ENCODE data around the gene OR10H2.
"Not testable (repeated sequence)": the region's sequence is repeated elsewhere in the genome, so short reads cannot be mapped to it uniquely, and the experiment has no call there.

Gene OR10H2

GRCh38 chr19:15727724-15728123 is at the start of gene OR10H2:
TSS of gene OR10H2 (plus strand) at chr19:15728024. CDS start at chr19:15728044, 20 bp downstream.
- in situ Hi-C loops (cut with MboI; ENCODE audit: low sequenced_read_pairs): no loop called here
- H3K27me3 ChIP-seq (ENCODE audit: low read depth): no peaks in the 10 kb centered on the region
- H3K36me3 ChIP-seq (replicated peaks): no peaks in the 10 kb centered on the region
- no peak within 1 kb of the TSS for H3K4me3 ChIP-seq
- H3K9me3 ChIP-seq: no peaks in the 10 kb centered on the region
- no peak for DNase-seq (ENCODE audit: low spot score in 2 of 2)
- no peaks in the 10 kb centered on the region for H3K4me1 ChIP-seq

- DNase-seq (ENCODE audit: low spot score in 2 of 2): no peak
- Histone ChIP-seq H3K36me3 (replicated peaks) (no peaks in the 10 kb centered on the region), H3K9me3 (no peaks in the 10 kb centered on the region), H3K27me3 (ENCODE audit: low read depth) (no peaks in the 10 kb centered on the region), H3K4me3 (no peak overlapping the region), H3K4me1 (no peaks in the 10 kb centered on the region)
- in situ Hi-C loops (cut with MboI; ENCODE audit: low sequenced_read_pairs): loop anchor here (5.0 kb wide), 1 partner anchor 98 kb away; no protein-coding TSS in a partner anchor
Observed at GRCh38 chr19:15679089-15679488, 48.7 kb upstream of the OR10H2 start.

GRCh38 chr19:15679865-15680264 is 48.0 kb upstream of the OR10H2 start:
- H3K4me1 ChIP-seq; H3K36me3 ChIP-seq (replicated peaks); H3K27me3 ChIP-seq (ENCODE audit: low read depth); H3K4me3 ChIP-seq; H3K9me3 ChIP-seq; DNase-seq (ENCODE audit: low spot score in 2 of 2): not testable (repeated sequence)
- in situ Hi-C loops (cut with MboI; ENCODE audit: low sequenced_read_pairs): loop anchor here (5.0 kb wide), 1 partner anchor 97 kb away; no protein-coding TSS in a partner anchor

- no peaks in the 10 kb centered on the region for H3K4me1 ChIP-seq
- H3K4me3 ChIP-seq: no peak overlapping the region
- no peak for DNase-seq (ENCODE audit: low spot score in 2 of 2)
- H3K9me3 ChIP-seq: no peaks in the 10 kb centered on the region
- no peaks in the 10 kb centered on the region for H3K27me3 ChIP-seq (ENCODE audit: low read depth)
- H3K36me3 ChIP-seq (replicated peaks): no peaks in the 10 kb centered on the region
- in situ Hi-C loops (cut with MboI; ENCODE audit: low sequenced_read_pairs): no loop called here
Observed at GRCh38 chr19:15680478-15681322, 47.1 kb upstream of the OR10H2 start.

- H3K4me3 ChIP-seq: no peak overlapping the region
- no peaks in the 10 kb centered on the region for H3K9me3 ChIP-seq
- no peaks in the 10 kb centered on the region for H3K27me3 ChIP-seq (ENCODE audit: low read depth)
- in situ Hi-C loops (cut with MboI; ENCODE audit: low sequenced_read_pairs): no loop called here
- no peak for DNase-seq (ENCODE audit: low spot score in 2 of 2)
- H3K36me3 ChIP-seq (replicated peaks): no peaks in the 10 kb centered on the region
- H3K4me1 ChIP-seq: no peaks in the 10 kb centered on the region
Observed at GRCh38 chr19:15683411-15683810, 44.4 kb upstream of the OR10H2 start.

- Histone ChIP-seq H3K9me3 (no peaks in the 10 kb centered on the region), H3K36me3 (replicated peaks) (no peaks in the 10 kb centered on the region), H3K27me3 (ENCODE audit: low read depth) (no peaks in the 10 kb centered on the region), H3K4me1 (no peaks in the 10 kb centered on the region), H3K4me3 (no peak overlapping the region)
- peak in 1 of 2 experiments; percentile 29 for DNase-seq (ENCODE audit: low spot score in 2 of 2)
- in situ Hi-C loops (cut with MboI; ENCODE audit: low sequenced_read_pairs): no loop called here
Observed at GRCh38 chr19:15684828-15685227, 43.0 kb upstream of the OR10H2 start.

- Histone ChIP-seq H3K4me1 (no peaks in the 10 kb centered on the region), H3K36me3 (replicated peaks) (no peaks in the 10 kb centered on the region), H3K9me3 (no peaks in the 10 kb centered on the region), H3K4me3 (no peak overlapping the region), H3K27me3 (ENCODE audit: low read depth) (no peaks in the 10 kb centered on the region)
- in situ Hi-C loops (cut with MboI; ENCODE audit: low sequenced_read_pairs): no loop called here
- no peak for DNase-seq (ENCODE audit: low spot score in 2 of 2)
Observed at GRCh38 chr19:15696654-15697194, 31.1 kb upstream of the OR10H2 start.

- Histone ChIP-seq H3K4me3 (no peak overlapping the region), H3K9me3 (no peaks in the 10 kb centered on the region), H3K4me1 (no peaks in the 10 kb centered on the region), H3K36me3 (replicated peaks) (no peaks in the 10 kb centered on the region), H3K27me3 (ENCODE audit: low read depth) (no peaks in the 10 kb centered on the region)
- in situ Hi-C loops (cut with MboI; ENCODE audit: low sequenced_read_pairs): no loop called here
- DNase-seq (ENCODE audit: low spot score in 2 of 2): no peak
Observed at GRCh38 chr19:15701757-15702533, 25.9 kb upstream of the OR10H2 start.

GRCh38 chr19:15702534-15702930 is 25.3 kb upstream of the OR10H2 start:
- Histone ChIP-seq H3K9me3 (no peaks in the 10 kb centered on the region), H3K4me1 (no peaks in the 10 kb centered on the region), H3K36me3 (replicated peaks) (no peaks in the 10 kb centered on the region), H3K27me3 (ENCODE audit: low read depth) (no peaks in the 10 kb centered on the region), H3K4me3 (no peak overlapping the region)
- peak; percentile 11 to 71 for DNase-seq (ENCODE audit: low spot score in 2 of 2)
- in situ Hi-C loops (cut with MboI; ENCODE audit: low sequenced_read_pairs): no loop called here

- H3K9me3 ChIP-seq: no peaks in the 10 kb centered on the region
- H3K27me3 ChIP-seq (ENCODE audit: low read depth): no peaks in the 10 kb centered on the region
- in situ Hi-C loops (cut with MboI; ENCODE audit: low sequenced_read_pairs): no loop called here
- H3K36me3 ChIP-seq (replicated peaks): no peaks in the 10 kb centered on the region
- no peak for DNase-seq (ENCODE audit: low spot score in 2 of 2)
- no peaks in the 10 kb centered on the region for H3K4me1 ChIP-seq
- no peak overlapping the region for H3K4me3 ChIP-seq
Observed at GRCh38 chr19:15714638-15715037, 13.2 kb upstream of the OR10H2 start.

- Histone ChIP-seq H3K4me3 (no peak overlapping the region), H3K9me3 (no peaks in the 10 kb centered on the region), H3K36me3 (replicated peaks) (no peaks in the 10 kb centered on the region), H3K27me3 (ENCODE audit: low read depth) (no peaks in the 10 kb centered on the region), H3K4me1 (no peaks in the 10 kb centered on the region)
- in situ Hi-C loops (cut with MboI; ENCODE audit: low sequenced_read_pairs): no loop called here
- DNase-seq (ENCODE audit: low spot score in 2 of 2): no peak
Observed at GRCh38 chr19:15715642-15716041, 12.2 kb upstream of the OR10H2 start.

GRCh38 chr19:15717809-15718208 is 10.0 kb upstream of the OR10H2 start:
- Histone ChIP-seq H3K9me3 (no peaks in the 10 kb centered on the region), H3K27me3 (ENCODE audit: low read depth) (no peaks in the 10 kb centered on the region), H3K4me3 (no peak overlapping the region), H3K4me1 (no peaks in the 10 kb centered on the region), H3K36me3 (replicated peaks) (no peaks in the 10 kb centered on the region)
- in situ Hi-C loops (cut with MboI; ENCODE audit: low sequenced_read_pairs): no loop called here
- no peak for DNase-seq (ENCODE audit: low spot score in 2 of 2)

GRCh38 chr19:15721268-15721667 is 6.6 kb upstream of the OR10H2 start:
- DNase-seq (ENCODE audit: low spot score in 2 of 2): no peak
- in situ Hi-C loops (cut with MboI; ENCODE audit: low sequenced_read_pairs): no loop called here
- Histone ChIP-seq H3K36me3 (replicated peaks) (no peaks in the 10 kb centered on the region), H3K27me3 (ENCODE audit: low read depth) (no peaks in the 10 kb centered on the region), H3K4me1 (no peaks in the 10 kb centered on the region), H3K4me3 (no peak overlapping the region), H3K9me3 (no peaks in the 10 kb centered on the region)

GRCh38 chr19:15722956-15723355 is 4.9 kb upstream of the OR10H2 start:
- Histone ChIP-seq H3K4me1 (no peaks in the 10 kb centered on the region), H3K27me3 (ENCODE audit: low read depth) (no peaks in the 10 kb centered on the region), H3K36me3 (replicated peaks) (no peaks in the 10 kb centered on the region), H3K9me3 (no peaks in the 10 kb centered on the region), H3K4me3 (no peak overlapping the region)
- in situ Hi-C loops (cut with MboI; ENCODE audit: low sequenced_read_pairs): no loop called here
- no peak for DNase-seq (ENCODE audit: low spot score in 2 of 2)
